Keratinocyte (primary cell): ENCODE measurements around the gene OR1F1. TPM values are rescaled to one million over a fixed set of nuclear protein-coding genes. Genes with fewer than 3 reads are reported as not detected.

ENCODE experiments used
- DNase-seq: peaks from one replicate; pipeline ENCODE4 v3.0.0-alpha.2; 2011; ENCODE audit warnings: low read depth, missing footprints, low spot score
- FAIRE-seq: peaks from 2 replicates; lab custom pipeline; 2011; peaks lifted over from hg19 to GRCh38; lab: Jason Lieb, UNC
- H2AFZ ChIP-seq: 2 replicates; pipeline ENCODE4 v1.6.0; 2012; ENCODE audit warnings: low read length, control low read depth, inconsistent platforms; ENCODE audit not compliant: control insufficient read depth
- H3K27ac ChIP-seq: 2 replicates; pipeline ENCODE4 v1.5.1; 2011; ENCODE audit warnings: low read length; ENCODE audit not compliant: control insufficient read depth, insufficient read depth
- H3K27me3 ChIP-seq: 3 replicates; pipeline ENCODE4 v1.6.0; 2011; ENCODE audit warnings: low read length; ENCODE audit not compliant: control insufficient read depth, insufficient read depth; ENCODE audit errors: extremely low read depth
- H3K36me3 ChIP-seq, 2 experiments: 2 replicates in 1 of 2; 3 replicates in 1 of 2; pipeline ENCODE4 v1.5.1; 2011; ENCODE audit warnings: low read length in 2 of 2, mild to moderate bottlenecking in 1 of 2; ENCODE audit not compliant: control insufficient read depth in 2 of 2, insufficient read depth in 2 of 2; ENCODE audit errors: extremely low read depth in 1 of 2
- H3K4me1 ChIP-seq: 3 replicates; pipeline ENCODE4 v1.5.1; 2011; ENCODE audit warnings: low read length; ENCODE audit not compliant: control insufficient read depth, insufficient read depth; ENCODE audit errors: extremely low read depth
- H3K4me2 ChIP-seq: 3 replicates; pipeline ENCODE4 v1.6.0; 2011; ENCODE audit warnings: low read depth, low read length; ENCODE audit not compliant: control insufficient read depth, insufficient read depth; ENCODE audit errors: extremely low read depth
- H3K4me3 ChIP-seq, 3 experiments: fragments of 200-600 bp in 1 of 3; sonication (generic) in 1 of 3; 2 replicates in 2 of 3; 3 replicates in 1 of 3; pipeline ENCODE4 v1.5.1; 2011 to 2016; ENCODE audit warnings: low read length in 3 of 3, mild to moderate bottlenecking in 3 of 3, control low read depth in 2 of 3, inconsistent platforms in 1 of 3, low read depth in 1 of 3, mixed read lengths in 1 of 3, mixed run types in 1 of 3, moderate library complexity in 1 of 3; ENCODE audit not compliant: control insufficient read depth in 2 of 3, insufficient read depth in 2 of 3; ENCODE audit errors: extremely low read depth in 1 of 3
- H3K79me2 ChIP-seq: 2 replicates; pipeline ENCODE4 v1.6.0; 2012; ENCODE audit warnings: low read length; ENCODE audit not compliant: control insufficient read depth, insufficient read depth
- H3K9ac ChIP-seq: 3 replicates; pipeline ENCODE4 v1.6.0; 2011; ENCODE audit warnings: low read length; ENCODE audit not compliant: control insufficient read depth, insufficient read depth; ENCODE audit errors: extremely low read depth
- H3K9me1 ChIP-seq: 3 replicates; pipeline ENCODE4 v1.6.0; 2011; ENCODE audit warnings: low read length; ENCODE audit not compliant: control insufficient read depth, insufficient read depth; ENCODE audit errors: extremely low read depth
- H3K9me3 ChIP-seq: 2 replicates; pipeline ENCODE4 v1.5.1; 2012; ENCODE audit warnings: low read depth, low read length; ENCODE audit not compliant: control insufficient read depth
- H4K20me1 ChIP-seq: 3 replicates; pipeline ENCODE4 v1.6.0; 2011; ENCODE audit warnings: low read length; ENCODE audit not compliant: control insufficient read depth, insufficient read depth; ENCODE audit errors: extremely low read depth
- CTCF ChIP-seq, 3 experiments: IDR thresholded peaks in 1 of 3; conservative IDR thresholded peaks in 1 of 3; optimal IDR thresholded peaks in 1 of 3; 2 replicates in 2 of 3; 3 replicates in 1 of 3; pipeline versions ENCODE3 to v1.5.1; 2011; ENCODE audit warnings: low read length in 3 of 3, mild to moderate bottlenecking in 3 of 3, moderate library complexity in 2 of 3, control low read depth in 1 of 3, inconsistent platforms in 1 of 3; ENCODE audit not compliant: insufficient read depth in 2 of 3; ENCODE audit errors: extremely low read depth in 1 of 3
- EZH2 ChIP-seq: IDR thresholded peaks from one replicate; pipeline ENCODE4 v1.6.1; 2012; ENCODE audit warnings: inconsistent platforms, mild to moderate bottlenecking, low read length, moderate library complexity
- dilution Hi-C: fragments of 300-500 bp; cut with MboI; formaldehyde crosslinking; loops from one replicate; pipeline ENCODE4 v1.7.0; 2020; ENCODE audit warnings: low sequenced_read_pairs; ENCODE audit not compliant: extremely low pct_ligation_motif_present
- polyA plus RNA-seq, 5 experiments: library from polyadenylated mRNA; depleted of rRNA in 3 of 5; stranded (reverse) in 3 of 5; stranded (forward) in 1 of 5; unstranded in 1 of 5; fragments of >200 nt; gene quantifications; 1 replicate in 1 of 5; 2 replicates in 3 of 5; 3 replicates in 1 of 5; pipeline versions ENCODE4 v1.2.1 to v1.2.3, GENCODE V29; 2011 to 2012; ENCODE audit warnings: missing spikeins in 2 of 5, low read depth in 1 of 5, low replicate concordance in 1 of 5

Gene OR1F1
- polyA plus RNA-seq, 1 donor (not counting 4 experiments of a cell fraction or from before 2014, with no cell fraction given), result 0.51 TPM

GRCh38 chr16:3147757-3148104 lies 40.3 kb upstream of the OR1F1 start:
- H3K4me2 ChIP-seq, result no peak overlapping the region
- DNase-seq, result no peak
- peaks cover 5% of the 10 kb centered on the region for H4K20me1 ChIP-seq
- H2AFZ ChIP-seq, result no peak overlapping the region
- no peak overlapping the region for H3K9ac ChIP-seq
- no peaks in the 10 kb centered on the region for H3K9me3 ChIP-seq
- peaks cover 7% of the 10 kb centered on the region for H3K4me1 ChIP-seq
- H3K79me2 ChIP-seq, result no peaks in the 10 kb centered on the region
- H3K27me3 ChIP-seq, result no peaks in the 10 kb centered on the region
- no peak overlapping the region for H3K4me3 ChIP-seq
- dilution Hi-C loops, result no loop called here
- H3K36me3 ChIP-seq, result no peaks in the 10 kb centered on the region
- no peak for FAIRE-seq
- TF ChIP-seq CTCF (optimal IDR thresholded peaks at IDR 0.05 in 1 of 3, IDR thresholded peaks at IDR 0.05 in 1 of 3, conservative IDR thresholded peaks at IDR 0.05 in 1 of 3; ENCODE audit: extremely low read depth in 1 of 3, insufficient read depth in 2 of 3, low read length in 3 of 3), result no peak
- no peak for TF ChIP-seq EZH2
- H3K27ac ChIP-seq, result no peak overlapping the region
- no peaks in the 10 kb centered on the region for H3K9me1 ChIP-seq

GRCh38 chr16:3148256-3149192 lies 39.5 kb upstream of the OR1F1 start:
- DNase-seq (no peak), FAIRE-seq (no peak)
- Histone ChIP-seq H3K36me3 (no peaks in the 10 kb centered on the region), H3K27me3 (no peaks in the 10 kb centered on the region), H3K4me3 (no peak overlapping the region), H3K9me3 (no peaks in the 10 kb centered on the region), H3K4me2 (no peak overlapping the region), H4K20me1 (peaks cover 5% of the 10 kb centered on the region), H3K9ac (no peak overlapping the region), H3K27ac (no peak overlapping the region), H3K4me1 (peaks cover 7% of the 10 kb centered on the region), H3K9me1 (no peaks in the 10 kb centered on the region), H3K79me2 (no peaks in the 10 kb centered on the region), H2AFZ (no peak overlapping the region)
- dilution Hi-C loops, result no loop called here
- TF ChIP-seq CTCF (optimal IDR thresholded peaks at IDR 0.05 in 1 of 3, IDR thresholded peaks at IDR 0.05 in 1 of 3, conservative IDR thresholded peaks at IDR 0.05 in 1 of 3; ENCODE audit: extremely low read depth in 1 of 3, insufficient read depth in 2 of 3, low read length in 3 of 3) (no peak), EZH2 (no peak)
